GM21619 (cell line): ENCODE results near the gene RSF1.
"Not testable (repeated sequence)": the region's sequence is repeated elsewhere in the genome, so short reads cannot be mapped to it uniquely, and the experiment has no call there.

Source experiments
- ATAC-seq: cut with Tn5 transposase; IDR thresholded peaks from one replicate; pipeline ENCODE4 v1.9.1; 2021; ENCODE audit not compliant: unreplicated experiment

Gene RSF1

GRCh38 chr11:77633926-77634325 is 186.6 kb downstream of the RSF1 start:
- ATAC-seq, result not testable (repeated sequence)

DNA sequence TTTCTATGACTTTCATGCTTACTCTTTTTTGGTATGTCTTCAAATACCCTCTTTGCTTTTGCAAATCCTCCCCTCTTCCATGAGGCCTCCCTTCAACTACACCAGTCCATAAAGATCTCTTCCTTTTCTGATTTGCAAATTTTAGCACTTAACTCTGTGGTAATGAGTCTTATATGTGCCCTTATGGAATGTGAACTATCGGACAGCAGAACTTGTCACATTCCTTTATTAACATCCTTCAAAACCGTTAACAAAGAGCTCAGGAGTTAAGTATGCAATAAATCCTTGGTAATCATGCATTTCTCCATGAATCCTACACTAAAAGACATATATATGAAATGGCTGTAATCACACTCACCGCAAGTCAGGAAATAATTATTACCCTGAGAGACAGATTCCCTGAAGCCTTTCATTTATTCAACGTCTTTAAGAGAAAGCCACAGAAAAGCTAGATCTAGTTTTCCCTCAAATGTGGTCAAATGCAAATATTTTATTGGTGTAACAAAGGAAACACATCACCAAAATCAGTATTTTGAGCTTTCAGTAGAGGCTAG is 190.3 kb downstream of the RSF1 start:
- no peak for ATAC-seq

DNA sequence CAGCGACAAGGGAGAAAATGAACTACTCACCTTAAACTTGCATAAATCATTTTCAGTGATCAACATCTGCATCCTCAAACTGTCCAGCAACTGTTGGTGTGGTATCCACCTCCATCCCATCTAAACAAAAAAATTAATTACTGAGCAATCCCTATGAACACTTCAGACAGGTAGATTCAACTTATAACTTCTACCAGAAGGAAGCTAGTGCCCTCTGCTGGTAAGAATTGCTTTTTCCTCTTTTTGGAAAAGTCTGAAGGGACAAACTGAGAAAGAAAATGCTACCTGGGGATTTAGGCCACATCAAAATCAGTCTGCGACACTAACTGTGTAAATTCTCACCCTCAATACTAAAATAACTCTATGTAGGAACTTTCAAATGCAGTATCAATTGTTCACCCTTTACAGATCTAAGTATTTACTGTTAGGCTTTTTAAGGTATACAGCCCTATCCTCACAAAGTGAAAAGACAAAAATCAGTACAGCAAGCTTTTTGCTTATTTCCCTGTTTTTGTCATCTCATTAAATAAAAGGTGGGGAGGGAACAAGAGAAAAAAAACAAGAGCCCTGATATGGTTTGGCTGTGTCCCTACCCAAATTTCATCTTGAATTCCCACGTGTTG is 200.8 kb downstream of the RSF1 start:
- no peak for ATAC-seq

DNA sequence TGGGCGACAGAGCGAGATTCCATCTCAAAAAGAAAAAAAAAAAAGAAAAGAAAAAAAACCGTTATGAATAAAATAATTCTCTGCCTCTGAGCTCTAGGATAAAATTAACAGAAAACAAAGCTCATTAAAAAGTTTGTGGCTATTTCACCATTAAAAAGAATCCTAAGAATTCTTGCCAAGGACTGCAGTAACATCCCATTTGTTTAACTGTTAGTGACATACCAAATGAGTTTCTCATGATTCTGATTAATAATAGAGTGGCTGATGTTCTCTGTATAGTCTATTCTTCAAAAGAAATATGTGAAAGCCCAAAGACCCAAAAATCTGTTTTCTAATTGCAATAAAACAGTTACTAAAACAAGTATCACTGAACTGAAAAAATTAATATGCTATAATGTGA is 202.6 kb downstream of the RSF1 start:
- no peak for ATAC-seq

- ATAC-seq, result no peak
Measured at GRCh38 chr11:77611921-77612320, 208.6 kb downstream of the RSF1 start.
